C4-2B (cell line): ENCODE data around the gene CYB5R3.

ENCODE experiments used
- ZFX ChIP-seq: fragments of 450-650 bp; IDR thresholded peaks from 2 replicates; pipeline ENCODE4 v1.6.1; 2017
- TF ChIP-seq, protein P1 (sequence below): fragments of 450-650 bp; conservative IDR thresholded peaks from 2 replicates; pipeline ENCODE4 v1.5.1; 2017; ENCODE audit warnings: mild to moderate bottlenecking

DNA sequence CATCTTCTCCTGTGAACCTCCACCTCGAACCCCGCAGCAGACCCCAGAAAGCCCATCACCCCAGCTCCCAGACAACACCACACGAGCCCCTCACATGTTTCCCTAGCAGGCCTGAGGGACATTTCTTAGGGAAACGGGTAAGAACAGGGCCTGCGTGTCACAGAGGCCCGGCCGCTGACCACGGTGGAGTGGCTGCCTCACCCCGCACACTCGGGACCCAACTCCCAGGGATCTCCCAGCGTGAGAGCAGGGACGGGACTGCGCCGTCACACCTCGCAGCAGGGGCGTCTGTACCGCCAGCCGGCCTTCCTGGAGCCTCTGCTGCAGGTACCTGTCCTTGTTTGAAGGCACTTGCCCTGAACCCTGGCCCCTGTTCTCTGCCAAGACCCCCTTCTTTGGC, 19.0 kb downstream of the CYB5R3 start:
- TF ChIP-seq, protein P1, sequence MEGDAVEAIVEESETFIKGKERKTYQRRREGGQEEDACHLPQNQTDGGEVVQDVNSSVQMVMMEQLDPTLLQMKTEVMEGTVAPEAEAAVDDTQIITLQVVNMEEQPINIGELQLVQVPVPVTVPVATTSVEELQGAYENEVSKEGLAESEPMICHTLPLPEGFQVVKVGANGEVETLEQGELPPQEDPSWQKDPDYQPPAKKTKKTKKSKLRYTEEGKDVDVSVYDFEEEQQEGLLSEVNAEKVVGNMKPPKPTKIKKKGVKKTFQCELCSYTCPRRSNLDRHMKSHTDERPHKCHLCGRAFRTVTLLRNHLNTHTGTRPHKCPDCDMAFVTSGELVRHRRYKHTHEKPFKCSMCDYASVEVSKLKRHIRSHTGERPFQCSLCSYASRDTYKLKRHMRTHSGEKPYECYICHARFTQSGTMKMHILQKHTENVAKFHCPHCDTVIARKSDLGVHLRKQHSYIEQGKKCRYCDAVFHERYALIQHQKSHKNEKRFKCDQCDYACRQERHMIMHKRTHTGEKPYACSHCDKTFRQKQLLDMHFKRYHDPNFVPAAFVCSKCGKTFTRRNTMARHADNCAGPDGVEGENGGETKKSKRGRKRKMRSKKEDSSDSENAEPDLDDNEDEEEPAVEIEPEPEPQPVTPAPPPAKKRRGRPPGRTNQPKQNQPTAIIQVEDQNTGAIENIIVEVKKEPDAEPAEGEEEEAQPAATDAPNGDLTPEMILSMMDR = no peak
- TF ChIP-seq ZFX = no peak
